Caco-2 (cell line): ENCODE results near the gene ARHGAP24. TPM values are rescaled to one million over a fixed set of nuclear protein-coding genes. Genes with fewer than 3 reads are reported as not detected.

Experiments
- BruUV-seq: library from RNA; stranded (reverse); fragments of 400-500 nt; replicated peaks from 2 replicates; lab custom pipeline; 2021; lab: Mats Ljungman, UMichigan
- CTCF ChIA-PET: fragments of 300-600 bp; sonication (Branson Sonifier 250); formaldehyde crosslinking; loops from one replicate; lab custom pipeline; 2022; ENCODE audit warnings: antibody characterized with exemption; lab: Charles Lee
- POLR2A ChIA-PET: fragments of 300-600 bp; sonication (Branson Sonifier 250); formaldehyde crosslinking; loops from one replicate; lab custom pipeline; 2022; ENCODE audit warnings: antibody characterized with exemption; lab: Charles Lee
- DNase-seq, 2 experiments: peaks; one replicate each; pipeline versions ENCODE4 v3.0.0 to v3.0.0-alpha.2; 2020 to 2022
- H3K27me3 ChIP-seq: replicated peaks from 2 replicates; pipeline ENCODE4 v1.6.0; 2011; ENCODE audit warnings: low read length; ENCODE audit not compliant: control insufficient read depth, insufficient read depth
- H3K36me3 ChIP-seq: 2 replicates; pipeline ENCODE4 v1.5.1; 2011; ENCODE audit warnings: low read length; ENCODE audit not compliant: control insufficient read depth, insufficient read depth
- H3K4me1 ChIP-seq: fragments of 250-450 bp; sonication (Bioruptor Pico); 2 replicates; pipeline ENCODE4 v1.5.1; 2020; ENCODE audit warnings: mild to moderate bottlenecking
- H3K4me3 ChIP-seq: 2 replicates; pipeline ENCODE4 v1.5.1; 2011; ENCODE audit warnings: low read depth, mild to moderate bottlenecking, control low read depth, low read length
- H3K9me3 ChIP-seq: fragments of 250-450 bp; sonication (Bioruptor Pico); 2 replicates; pipeline ENCODE4 v1.5.1; 2020; ENCODE audit warnings: mild to moderate bottlenecking, moderate library complexity
- H3K27ac Mint-ChIP-seq: one replicate; pipeline ENCODE4 v1.8.0; 2022; ENCODE audit warnings: mixed read lengths; ENCODE audit not compliant: unreplicated experiment
- H3K27me3 Mint-ChIP-seq: one replicate; pipeline ENCODE4 v1.8.0; 2022; ENCODE audit warnings: mixed read lengths; ENCODE audit not compliant: insufficient read depth, unreplicated experiment
- H3K36me3 Mint-ChIP-seq: one replicate; pipeline ENCODE4 v1.8.0; 2022; ENCODE audit warnings: mild to moderate bottlenecking, mixed read lengths; ENCODE audit not compliant: insufficient read depth, unreplicated experiment
- H3K4me1 Mint-ChIP-seq: one replicate; pipeline ENCODE4 v1.8.0; 2022; ENCODE audit warnings: low read depth, mixed read lengths; ENCODE audit not compliant: unreplicated experiment
- H3K4me3 Mint-ChIP-seq: one replicate; pipeline ENCODE4 v1.8.0; 2022; ENCODE audit warnings: mild to moderate bottlenecking, moderate library complexity, mixed read lengths; ENCODE audit not compliant: unreplicated experiment
- H3K9me3 Mint-ChIP-seq: one replicate; pipeline ENCODE4 v1.8.0; 2022; ENCODE audit warnings: mixed read lengths; ENCODE audit not compliant: unreplicated experiment
- intact Hi-C: fragments of 100-400 bp; cut with micrococcal nuclease; formaldehyde crosslinking; loops from one replicate; pipeline ENCODE4 v1.10.0; 2022; ENCODE audit not compliant: unreplicated experiment
- total RNA-seq: library from RNA; stranded (reverse); gene quantifications from 2 replicates; pipeline ENCODE4 v1.2.3, GENCODE V29; 2022
- TF ChIP-seq, protein P1 (sequence below), 2 experiments: fragments of 200-600 bp in 1 of 2; IDR thresholded peaks; 1 replicate in 1 of 2; 2 replicates in 1 of 2; pipeline versions ENCODE4 v1.5.1 to v1.8.0; 2011 to 2022; ENCODE audit warnings: antibody characterized with exemption in 1 of 2, control low read depth in 1 of 2, inconsistent platforms in 1 of 2, low read depth in 1 of 2, low read length in 1 of 2, mild to moderate bottlenecking in 1 of 2, moderate library complexity in 1 of 2; ENCODE audit not compliant: insufficient read depth in 1 of 2, severe bottlenecking in 1 of 2, unreplicated experiment in 1 of 2

Gene ARHGAP24
- total RNA-seq, 1 experiment from 2014 or later = 2.8 TPM

- no peaks in the 10 kb centered on the region for H3K9me3 Mint-ChIP-seq
- ChIA-PET POLR2A (no interaction called here), CTCF (no interaction called here)
- no TSS peak for BruUV-seq
- no peaks in the 10 kb centered on the region for H3K27me3 Mint-ChIP-seq
- intact Hi-C loops = no loop called here
- TF ChIP-seq, protein P1, sequence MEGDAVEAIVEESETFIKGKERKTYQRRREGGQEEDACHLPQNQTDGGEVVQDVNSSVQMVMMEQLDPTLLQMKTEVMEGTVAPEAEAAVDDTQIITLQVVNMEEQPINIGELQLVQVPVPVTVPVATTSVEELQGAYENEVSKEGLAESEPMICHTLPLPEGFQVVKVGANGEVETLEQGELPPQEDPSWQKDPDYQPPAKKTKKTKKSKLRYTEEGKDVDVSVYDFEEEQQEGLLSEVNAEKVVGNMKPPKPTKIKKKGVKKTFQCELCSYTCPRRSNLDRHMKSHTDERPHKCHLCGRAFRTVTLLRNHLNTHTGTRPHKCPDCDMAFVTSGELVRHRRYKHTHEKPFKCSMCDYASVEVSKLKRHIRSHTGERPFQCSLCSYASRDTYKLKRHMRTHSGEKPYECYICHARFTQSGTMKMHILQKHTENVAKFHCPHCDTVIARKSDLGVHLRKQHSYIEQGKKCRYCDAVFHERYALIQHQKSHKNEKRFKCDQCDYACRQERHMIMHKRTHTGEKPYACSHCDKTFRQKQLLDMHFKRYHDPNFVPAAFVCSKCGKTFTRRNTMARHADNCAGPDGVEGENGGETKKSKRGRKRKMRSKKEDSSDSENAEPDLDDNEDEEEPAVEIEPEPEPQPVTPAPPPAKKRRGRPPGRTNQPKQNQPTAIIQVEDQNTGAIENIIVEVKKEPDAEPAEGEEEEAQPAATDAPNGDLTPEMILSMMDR (IDR thresholded peaks at IDR 0.05; ENCODE audit: insufficient read depth in 1 of 2, low read depth in 1 of 2, low read length in 1 of 2, severe bottlenecking in 1 of 2, unreplicated experiment in 1 of 2) = no peak
- H3K27ac Mint-ChIP-seq = no peak overlapping the region
- no peak overlapping the region for H3K4me3 Mint-ChIP-seq
- peaks cover 11% of the 10 kb centered on the region for H3K4me1 Mint-ChIP-seq
- no peaks in the 10 kb centered on the region for H3K36me3 ChIP-seq
- H3K36me3 Mint-ChIP-seq = no peaks in the 10 kb centered on the region
- H3K4me1 ChIP-seq = no peaks in the 10 kb centered on the region
- no peak overlapping the region for H3K4me3 ChIP-seq
- no peaks in the 10 kb centered on the region for H3K9me3 ChIP-seq
- DNase-seq = no peak
- H3K27me3 ChIP-seq = no peaks in the 10 kb centered on the region
These were observed 17.4 kb downstream of the ARHGAP24 start for GRCh38 chr4:85492336-85492735.

- TF ChIP-seq, protein P1 (IDR thresholded peaks at IDR 0.05; ENCODE audit: insufficient read depth in 1 of 2, low read depth in 1 of 2, low read length in 1 of 2, severe bottlenecking in 1 of 2, unreplicated experiment in 1 of 2) = no peak
- Histone ChIP-seq H3K27me3 (no peaks in the 10 kb centered on the region), H3K4me3 (no peak overlapping the region), H3K36me3 (no peaks in the 10 kb centered on the region), H3K4me1 (no peaks in the 10 kb centered on the region), H3K9me3 (no peaks in the 10 kb centered on the region)
- Mint-ChIP-seq H3K27me3 (no peaks in the 10 kb centered on the region), H3K36me3 (no peaks in the 10 kb centered on the region), H3K27ac (no peak overlapping the region), H3K4me3 (no peak overlapping the region), H3K9me3 (no peaks in the 10 kb centered on the region), H3K4me1 (peaks cover 11% of the 10 kb centered on the region)
- CTCF ChIA-PET = no interaction called here
- BruUV-seq = no TSS peak
- POLR2A ChIA-PET = no interaction called here
- intact Hi-C loops = no loop called here
- DNase-seq = no peak
These were observed 20.7 kb downstream of the ARHGAP24 start for GRCh38 chr4:85495621-85496020.

DNA sequence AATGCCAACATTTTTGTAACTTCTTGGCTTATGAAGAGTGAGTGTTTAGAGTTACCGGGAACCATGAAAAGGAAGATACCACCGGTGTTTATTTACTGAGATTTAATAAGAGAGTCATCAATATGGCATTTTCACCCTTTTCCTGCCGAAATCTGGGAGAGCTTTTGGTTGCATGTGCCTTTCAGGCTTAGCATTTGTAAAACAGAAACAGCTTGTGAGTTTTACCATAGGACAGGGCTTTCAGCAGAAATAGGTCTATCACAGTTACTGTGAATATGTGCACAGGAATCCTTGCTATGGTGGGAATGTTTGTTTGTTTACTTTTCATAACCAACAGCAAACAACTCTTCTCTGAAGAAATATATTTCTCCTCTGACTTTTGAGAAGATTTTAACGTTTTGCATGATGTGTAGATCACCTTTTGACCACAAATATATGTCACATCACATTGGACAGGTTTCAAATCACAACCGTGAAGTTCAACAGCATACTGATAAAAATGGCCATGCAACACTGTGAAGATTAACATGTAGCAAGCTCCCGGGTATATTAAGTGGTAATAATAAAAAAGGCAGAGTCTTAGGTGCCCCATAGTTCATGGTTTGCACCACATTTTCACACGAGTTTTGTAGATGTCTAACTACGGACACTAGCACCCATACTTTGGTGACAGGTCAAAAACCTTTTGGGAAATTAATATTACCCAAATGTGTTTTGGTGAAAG lies 21.3 kb downstream of the ARHGAP24 start:
- DNase-seq = no peak
- POLR2A ChIA-PET = no interaction called here
- CTCF ChIA-PET = no interaction called here
- Mint-ChIP-seq H3K9me3 (no peaks in the 10 kb centered on the region), H3K36me3 (no peaks in the 10 kb centered on the region), H3K4me3 (no peak overlapping the region), H3K4me1 (peaks cover 11% of the 10 kb centered on the region), H3K27ac (no peak overlapping the region), H3K27me3 (no peaks in the 10 kb centered on the region)
- TF ChIP-seq, protein P1 (IDR thresholded peaks at IDR 0.05; ENCODE audit: insufficient read depth in 1 of 2, low read depth in 1 of 2, low read length in 1 of 2, severe bottlenecking in 1 of 2, unreplicated experiment in 1 of 2) = no peak
- BruUV-seq = no TSS peak
- H3K27me3 ChIP-seq = no peaks in the 10 kb centered on the region
- H3K4me1 ChIP-seq = no peaks in the 10 kb centered on the region
- H3K36me3 ChIP-seq = no peaks in the 10 kb centered on the region
- intact Hi-C loops = no loop called here
- no peak overlapping the region for H3K4me3 ChIP-seq
- H3K9me3 ChIP-seq = no peaks in the 10 kb centered on the region
